Neural crest cell (in vitro differentiated cells): ENCODE results near the gene CEACAM4. TPM values are rescaled to one million over a fixed set of nuclear protein-coding genes. Genes with fewer than 3 reads are reported as not detected.

Experiments
- DNase-seq: peaks from one replicate; pipeline ENCODE4 v3.0.0; 2021; ENCODE audit warnings: low read depth, mixed read lengths, low spot score
- H3K27ac Mint-ChIP-seq: one replicate; pipeline ENCODE4 v1.8.0; 2021; ENCODE audit warnings: mild to moderate bottlenecking, mixed read lengths; ENCODE audit not compliant: unreplicated experiment
- H3K27me3 Mint-ChIP-seq: 2 replicates; pipeline ENCODE4 v1.8.0; 2021; ENCODE audit warnings: low read depth, mild to moderate bottlenecking, mixed read lengths
- H3K36me3 Mint-ChIP-seq: 2 replicates; pipeline ENCODE4 v1.8.0; 2021; ENCODE audit warnings: low read depth, mild to moderate bottlenecking, mixed read lengths
- H3K4me1 Mint-ChIP-seq: 2 replicates; pipeline ENCODE4 v1.8.0; 2021; ENCODE audit warnings: mixed read lengths
- H3K4me3 Mint-ChIP-seq: one replicate; pipeline ENCODE4 v1.8.0; 2021; ENCODE audit warnings: mild to moderate bottlenecking, mixed read lengths
- H3K9me3 Mint-ChIP-seq: 2 replicates; pipeline ENCODE4 v1.8.0; 2021; ENCODE audit warnings: mixed read lengths
- CTCF ChIP-seq: fragments of 200-600 bp; sonication (generic); conservative IDR thresholded peaks from 2 replicates; pipeline ENCODE4 v1.5.0; 2021; ENCODE audit warnings: antibody characterized with exemption, mild to moderate bottlenecking
- total RNA-seq: library from RNA; stranded (reverse); gene quantifications from 2 replicates; pipeline ENCODE4 v1.2.1, GENCODE V29; 2021

Gene CEACAM4
- total RNA-seq, 1 donor from 2014 or later, result not detected

DNA sequence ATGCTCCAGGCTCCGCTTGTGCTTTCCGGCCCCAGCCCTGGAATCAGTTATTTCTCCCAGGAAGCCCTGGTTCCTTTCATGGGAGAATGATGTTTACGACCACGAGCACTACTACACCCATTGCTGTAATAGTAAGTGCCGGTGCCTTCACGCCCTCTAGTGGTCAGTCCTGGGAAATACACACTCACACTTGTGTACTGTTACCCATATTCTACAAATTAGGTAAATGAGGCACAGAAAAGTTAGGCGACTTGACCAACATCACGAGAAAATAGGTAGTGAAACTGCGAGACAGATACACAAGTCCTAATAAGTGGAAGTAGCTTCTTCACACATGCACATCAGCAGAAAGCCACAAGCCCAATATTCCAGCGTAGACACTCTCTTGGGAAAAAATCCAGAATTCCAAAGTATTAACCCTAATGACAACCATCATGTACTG lies 29.3 kb downstream of the CEACAM4 start:
- Mint-ChIP-seq H3K36me3 (no peaks in the 10 kb centered on the region), H3K9me3 (peaks cover 2% of the 10 kb centered on the region), H3K27ac (no peak overlapping the region), H3K27me3 (peaks cover 23% of the 10 kb centered on the region), H3K4me1 (no peaks in the 10 kb centered on the region), H3K4me3 (no peak overlapping the region)
- DNase-seq, result peak; percentile 56
- TF ChIP-seq CTCF, result peak; percentile 82

DNA sequence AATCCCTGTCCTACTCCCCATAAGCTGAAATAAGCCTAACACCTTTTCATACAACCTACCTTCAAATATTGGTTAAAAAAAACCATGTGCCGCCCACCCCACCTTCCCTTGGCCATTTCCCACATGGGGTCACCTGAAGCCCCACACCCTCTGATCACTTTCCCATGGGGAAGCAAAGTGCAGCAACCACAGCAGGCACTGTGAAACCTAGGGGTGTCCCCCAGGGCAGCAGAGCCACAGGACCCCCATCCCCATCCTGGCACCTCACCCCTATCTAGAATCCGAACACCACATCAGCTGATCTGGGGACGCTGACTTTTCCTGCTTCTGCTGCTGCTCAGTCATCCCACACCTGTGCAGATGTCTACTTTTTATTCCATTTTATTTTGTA lies 31.0 kb downstream of the CEACAM4 start:
- H3K27ac Mint-ChIP-seq, result no peak overlapping the region
- no peak for TF ChIP-seq CTCF
- H3K4me3 Mint-ChIP-seq, result no peak overlapping the region
- no peaks in the 10 kb centered on the region for H3K4me1 Mint-ChIP-seq
- H3K36me3 Mint-ChIP-seq, result no peaks in the 10 kb centered on the region
- peaks cover 2% of the 10 kb centered on the region for H3K9me3 Mint-ChIP-seq
- peaks cover 23% of the 10 kb centered on the region for H3K27me3 Mint-ChIP-seq
- no peak for DNase-seq

- Mint-ChIP-seq H3K4me1 (no peaks in the 10 kb centered on the region), H3K9me3 (peaks cover 2% of the 10 kb centered on the region), H3K4me3 (no peak overlapping the region), H3K36me3 (no peaks in the 10 kb centered on the region), H3K27me3 (peaks cover 23% of the 10 kb centered on the region), H3K27ac (no peak overlapping the region)
- TF ChIP-seq CTCF, result peak; percentile 65
- peak; percentile 19 for DNase-seq
These were observed 31.5 kb downstream of the CEACAM4 start for GRCh38 chr19:41595258-41595889.

DNA sequence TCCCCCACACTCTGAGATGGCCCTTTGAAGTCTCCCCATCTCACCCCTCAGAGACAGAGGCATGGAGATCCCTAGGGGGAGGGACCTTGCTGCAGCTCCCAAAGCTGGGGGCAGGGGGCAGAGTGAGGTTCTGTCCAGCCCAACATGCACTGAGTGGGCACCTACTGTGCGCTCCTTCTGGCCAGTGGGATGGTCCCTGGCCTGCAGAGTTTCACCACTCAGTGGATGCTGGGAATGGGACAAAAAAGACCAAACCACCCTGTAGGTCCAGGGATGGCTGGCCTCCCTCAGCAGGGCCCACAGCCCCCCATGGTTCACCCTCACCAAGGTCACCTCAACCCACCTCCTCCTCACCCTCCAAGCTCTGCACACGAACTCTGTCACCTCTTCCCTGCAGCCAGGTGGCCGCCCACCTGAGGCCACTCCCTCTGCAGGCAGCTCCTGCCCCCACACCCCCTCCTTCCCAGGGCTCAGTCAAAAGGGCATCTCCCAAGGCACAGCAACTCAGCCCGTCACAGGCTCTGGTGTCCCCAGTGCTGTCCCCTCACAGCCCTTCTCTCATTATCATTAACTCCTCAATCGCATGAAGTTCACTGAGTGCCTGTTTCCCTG lies 34.8 kb downstream of the CEACAM4 start:
- no peak overlapping the region for H3K27ac Mint-ChIP-seq
- H3K27me3 Mint-ChIP-seq, result peaks cover 16% of the 10 kb centered on the region
- H3K36me3 Mint-ChIP-seq, result no peaks in the 10 kb centered on the region
- DNase-seq, result no peak
- H3K4me1 Mint-ChIP-seq, result no peaks in the 10 kb centered on the region
- H3K9me3 Mint-ChIP-seq, result peaks cover 11% of the 10 kb centered on the region
- TF ChIP-seq CTCF, result no peak
- no peak overlapping the region for H3K4me3 Mint-ChIP-seq

- no peaks in the 10 kb centered on the region for H3K4me1 Mint-ChIP-seq
- H3K9me3 Mint-ChIP-seq, result peaks cover 11% of the 10 kb centered on the region
- no peak overlapping the region for H3K27ac Mint-ChIP-seq
- H3K4me3 Mint-ChIP-seq, result no peak overlapping the region
- DNase-seq, result no peak
- H3K27me3 Mint-ChIP-seq, result peaks cover 10% of the 10 kb centered on the region
- H3K36me3 Mint-ChIP-seq, result no peaks in the 10 kb centered on the region
- TF ChIP-seq CTCF, result no peak
These were observed 35.9 kb downstream of the CEACAM4 start for GRCh38 chr19:41590936-41591335.
